Caco-2 (cell line): ENCODE measurements around the gene RNF6. TPM values are rescaled to one million over a fixed set of nuclear protein-coding genes. Genes with fewer than 3 reads are reported as not detected.

ENCODE experiments used
- BruUV-seq: library from RNA; stranded (reverse); fragments of 400-500 nt; replicated peaks from 2 replicates; lab custom pipeline; 2021; lab: Mats Ljungman, UMichigan
- CTCF ChIA-PET: fragments of 300-600 bp; sonication (Branson Sonifier 250); formaldehyde crosslinking; loops from one replicate; lab custom pipeline; 2022; ENCODE audit warnings: antibody characterized with exemption; lab: Charles Lee
- POLR2A ChIA-PET: fragments of 300-600 bp; sonication (Branson Sonifier 250); formaldehyde crosslinking; loops from one replicate; lab custom pipeline; 2022; ENCODE audit warnings: antibody characterized with exemption; lab: Charles Lee
- DNase-seq, 2 experiments: peaks; one replicate each; pipeline versions ENCODE4 v3.0.0 to v3.0.0-alpha.2; 2020 to 2022
- H3K27me3 ChIP-seq: replicated peaks from 2 replicates; pipeline ENCODE4 v1.6.0; 2011; ENCODE audit warnings: low read length; ENCODE audit not compliant: control insufficient read depth, insufficient read depth
- H3K36me3 ChIP-seq: 2 replicates; pipeline ENCODE4 v1.5.1; 2011; ENCODE audit warnings: low read length; ENCODE audit not compliant: control insufficient read depth, insufficient read depth
- H3K4me1 ChIP-seq: fragments of 250-450 bp; sonication (Bioruptor Pico); 2 replicates; pipeline ENCODE4 v1.5.1; 2020; ENCODE audit warnings: mild to moderate bottlenecking
- H3K4me3 ChIP-seq: 2 replicates; pipeline ENCODE4 v1.5.1; 2011; ENCODE audit warnings: low read depth, mild to moderate bottlenecking, control low read depth, low read length
- H3K9me3 ChIP-seq: fragments of 250-450 bp; sonication (Bioruptor Pico); 2 replicates; pipeline ENCODE4 v1.5.1; 2020; ENCODE audit warnings: mild to moderate bottlenecking, moderate library complexity
- H3K27ac Mint-ChIP-seq: one replicate; pipeline ENCODE4 v1.8.0; 2022; ENCODE audit warnings: mixed read lengths; ENCODE audit not compliant: unreplicated experiment
- H3K27me3 Mint-ChIP-seq: one replicate; pipeline ENCODE4 v1.8.0; 2022; ENCODE audit warnings: mixed read lengths; ENCODE audit not compliant: insufficient read depth, unreplicated experiment
- H3K36me3 Mint-ChIP-seq: one replicate; pipeline ENCODE4 v1.8.0; 2022; ENCODE audit warnings: mild to moderate bottlenecking, mixed read lengths; ENCODE audit not compliant: insufficient read depth, unreplicated experiment
- H3K4me1 Mint-ChIP-seq: one replicate; pipeline ENCODE4 v1.8.0; 2022; ENCODE audit warnings: low read depth, mixed read lengths; ENCODE audit not compliant: unreplicated experiment
- H3K4me3 Mint-ChIP-seq: one replicate; pipeline ENCODE4 v1.8.0; 2022; ENCODE audit warnings: mild to moderate bottlenecking, moderate library complexity, mixed read lengths; ENCODE audit not compliant: unreplicated experiment
- H3K9me3 Mint-ChIP-seq: one replicate; pipeline ENCODE4 v1.8.0; 2022; ENCODE audit warnings: mixed read lengths; ENCODE audit not compliant: unreplicated experiment
- CTCF ChIP-seq, 2 experiments: fragments of 200-600 bp in 1 of 2; IDR thresholded peaks; 1 replicate in 1 of 2; 2 replicates in 1 of 2; pipeline versions ENCODE4 v1.5.1 to v1.8.0; 2011 to 2022; ENCODE audit warnings: antibody characterized with exemption in 1 of 2, control low read depth in 1 of 2, inconsistent platforms in 1 of 2, low read depth in 1 of 2, low read length in 1 of 2, mild to moderate bottlenecking in 1 of 2, moderate library complexity in 1 of 2; ENCODE audit not compliant: insufficient read depth in 1 of 2, severe bottlenecking in 1 of 2, unreplicated experiment in 1 of 2
- intact Hi-C: fragments of 100-400 bp; cut with micrococcal nuclease; formaldehyde crosslinking; loops from one replicate; pipeline ENCODE4 v1.10.0; 2022; ENCODE audit not compliant: unreplicated experiment
- total RNA-seq: library from RNA; stranded (reverse); gene quantifications from 2 replicates; pipeline ENCODE4 v1.2.3, GENCODE V29; 2022

RNF6 gene
- total RNA-seq, 1 experiment from 2014 or later: 41.4 TPM

GRCh38 chr13:26163812-26164211 lies 58.3 kb downstream of the RNF6 start:
- Mint-ChIP-seq H3K36me3 (no peaks in the 10 kb centered on the region), H3K4me1 (no peaks in the 10 kb centered on the region), H3K27ac (no peak overlapping the region), H3K4me3 (no peak overlapping the region), H3K27me3 (peaks cover 12% of the 10 kb centered on the region), H3K9me3 (no peaks in the 10 kb centered on the region)
- H3K4me1 ChIP-seq: no peaks in the 10 kb centered on the region
- no peaks in the 10 kb centered on the region for H3K9me3 ChIP-seq
- ChIA-PET CTCF (no interaction called here), POLR2A (no interaction called here)
- DNase-seq: no peak
- H3K27me3 ChIP-seq: peaks cover 1% of the 10 kb centered on the region; the same call in 1 of the 2 replicates
- no TSS peak for BruUV-seq
- TF ChIP-seq CTCF (IDR thresholded peaks at IDR 0.05; ENCODE audit: insufficient read depth in 1 of 2, low read depth in 1 of 2, low read length in 1 of 2, severe bottlenecking in 1 of 2, unreplicated experiment in 1 of 2): no peak
- H3K4me3 ChIP-seq: no peak overlapping the region
- H3K36me3 ChIP-seq: no peaks in the 10 kb centered on the region
- intact Hi-C loops: no loop called here

Other genes with a start within 250 kb of the RNF6 start
- gene SHISA2, start 170.3 kb downstream of the RNF6 start, total RNA-seq: not detected in 2 replicates
- gene CDK8, start 31.8 kb upstream of the RNF6 start, total RNA-seq: 35.1 and 35.9 TPM in 2 replicates